T47D (cell line): ENCODE results near the gene PARP9.

ENCODE experiments used
- DNase-seq, 2 experiments: peaks; one replicate each; pipeline versions ENCODE4 v3.0.0 to v3.0.0-alpha.2; 2011 to 2012; ENCODE audit warnings: low read depth in 1 of 2, low spot score in 1 of 2
- JUND ChIP-seq: IDR thresholded peaks from 2 replicates; pipeline ENCODE4 v1.6.1; 2012; ENCODE audit warnings: low read depth
- in situ Hi-C: cut with HindIII; loops from 2 replicates; pipeline ENCODE4 v1.10.0; 2016; ENCODE audit warnings: low sequenced_read_pairs, low pct_unique_long_range_greater_than_20kb

PARP9 gene

GRCh38 chr3:122563717-122564025, 429 bp downstream of the PARP9 start:
- in situ Hi-C loops: no loop called here
- peak in 1 of 2 experiments; percentile 11 for DNase-seq
- TF ChIP-seq JUND: no peak

GRCh38 chr3:122562923-122563716, 980 bp downstream of the PARP9 start:
- in situ Hi-C loops: no loop called here
- TF ChIP-seq JUND: no peak
- no peak for DNase-seq

GRCh38 chr3:122560680-122561079, 3.4 kb downstream of the PARP9 start:
- in situ Hi-C loops: no loop called here
- no peak for TF ChIP-seq JUND
- DNase-seq: peak; percentile 51 to 89

GRCh38 chr3:122559906-122560305, 4.2 kb downstream of the PARP9 start:
- TF ChIP-seq JUND: no peak
- no peak for DNase-seq
- in situ Hi-C loops: no loop called here

GRCh38 chr3:122558605-122559004, 5.5 kb downstream of the PARP9 start:
- DNase-seq: no peak
- in situ Hi-C loops: no loop called here
- TF ChIP-seq JUND: no peak

GRCh38 chr3:122557356-122557755, 6.7 kb downstream of the PARP9 start:
- DNase-seq: no peak
- no peak for TF ChIP-seq JUND
- in situ Hi-C loops: no loop called here

- no peak for TF ChIP-seq JUND
- in situ Hi-C loops: no loop called here
- no peak for DNase-seq
Observed at GRCh38 chr3:122555275-122556071, 8.6 kb downstream of the PARP9 start.

- in situ Hi-C loops: no loop called here
- no peak for TF ChIP-seq JUND
- no peak for DNase-seq
Observed at GRCh38 chr3:122553171-122553570, 10.9 kb downstream of the PARP9 start.

GRCh38 chr3:122548619-122549018, 15.5 kb downstream of the PARP9 start:
- no peak for DNase-seq
- TF ChIP-seq JUND: no peak
- in situ Hi-C loops: no loop called here

- DNase-seq: no peak
- in situ Hi-C loops: no loop called here
- no peak for TF ChIP-seq JUND
Observed at GRCh38 chr3:122548076-122548475, 16.0 kb downstream of the PARP9 start.

GRCh38 chr3:122546151-122546550, 17.9 kb downstream of the PARP9 start:
- no peak for DNase-seq
- TF ChIP-seq JUND: no peak
- in situ Hi-C loops: no loop called here

- TF ChIP-seq JUND: no peak
- no peak for DNase-seq
- in situ Hi-C loops: no loop called here
Observed at GRCh38 chr3:122538956-122539490, 25.1 kb downstream of the PARP9 start.

- in situ Hi-C loops: no loop called here
- no peak for TF ChIP-seq JUND
- no peak for DNase-seq
Observed at GRCh38 chr3:122536632-122537001, 27.5 kb downstream of the PARP9 start.
